K562 (cell line): Measurements from ENCODE around the gene LASP1. TPM values are rescaled to one million over a fixed set of nuclear protein-coding genes. Genes with fewer than 3 reads are reported as not detected.

ENCODE experiments used
- ATAC-seq: fragments of 200-7000 bp; cut with Tn5 transposase; 3 replicates; pipeline ENCODE4 v1.9.1; 2020; ENCODE audit warnings: moderate library complexity
- BruUV-seq: library from RNA; stranded (reverse); fragments of 400-500 nt; replicated peaks from 2 replicates; lab custom pipeline; 2021; lab: Mats Ljungman, UMichigan
- CTCF ChIA-PET: fragments of 300-600 bp; formaldehyde crosslinking; extraction: SDS; loops from one replicate; lab custom pipeline; 2021; ENCODE audit warnings: low intra/inter-chr PET ratio; lab: Yijun Ruan, JAX
- POLR2A ChIA-PET: fragments of 300-600, 350-650 bp; sonication (Branson Sonifier 250); formaldehyde crosslinking; extraction: SDS; loops from one replicate; lab custom pipeline; 2021; ENCODE audit warnings: antibody characterized with exemption, inconsistent platforms; lab: Yijun Ruan, JAX
- DNase-seq, 4 experiments: peaks; one replicate each; pipeline versions ENCODE4 v3.0.0 to v3.0.0-alpha.2; 2011 to 2018; ENCODE audit warnings: low spot score in 3 of 4, mixed read lengths in 3 of 4; ENCODE audit errors: extremely low read depth in 1 of 4
- FAIRE-seq: peaks from 2 replicates; lab custom pipeline; 2011; peaks lifted over from hg19 to GRCh38; lab: Jason Lieb, UNC
- H2AFZ ChIP-seq: 2 replicates; pipeline ENCODE4 v1.6.0; 2011; ENCODE audit warnings: low read depth, low read length, control low read depth, inconsistent platforms
- H3K27ac ChIP-seq: fragments of 200-600 bp; 3 replicates; pipeline ENCODE4 v1.8.0; 2011; ENCODE audit warnings: low read depth, mild to moderate bottlenecking, control low read depth, inconsistent platforms, low read length, moderate library complexity, mixed read lengths; ENCODE audit errors: extremely low read depth
- H3K27me3 ChIP-seq, 2 experiments: fragments of 300-600 bp in 1 of 2; 2 replicates in 1 of 2; 3 replicates in 1 of 2; pipeline versions ENCODE4 v1.6.0 to v1.8.0; 2011; ENCODE audit warnings: inconsistent platforms in 2 of 2, low read length in 2 of 2, mild to moderate bottlenecking in 1 of 2, mixed read lengths in 1 of 2, moderate library complexity in 1 of 2; ENCODE audit not compliant: control insufficient read depth in 2 of 2, insufficient read depth in 2 of 2
- H3K36me3 ChIP-seq: fragments of 300-600 bp; 3 replicates; pipeline ENCODE4 v1.8.0; 2011; ENCODE audit warnings: mild to moderate bottlenecking, low read length, inconsistent platforms; ENCODE audit not compliant: control insufficient read depth, insufficient read depth
- H3K4me1 ChIP-seq, 2 experiments: fragments of 200-600 bp in 1 of 2; replicated peaks in 1 of 2; 2 replicates in 1 of 2; 3 replicates in 1 of 2; pipeline versions ENCODE4 v1.5.1 to v1.8.0; 2011; ENCODE audit warnings: inconsistent platforms in 2 of 2, low read length in 2 of 2, mild to moderate bottlenecking in 1 of 2, mixed read lengths in 1 of 2, moderate library complexity in 1 of 2; ENCODE audit not compliant: control insufficient read depth in 2 of 2, insufficient read depth in 2 of 2
- H3K4me2 ChIP-seq: 2 replicates; pipeline ENCODE4 v1.6.1; 2011; ENCODE audit warnings: low read length, control low read depth, inconsistent platforms, mixed read lengths; ENCODE audit not compliant: insufficient read depth
- H3K4me3 ChIP-seq: fragments of 200-600 bp; sonication (generic), shearing (Covaris generic); 2 replicates; pipeline ENCODE4 v1.5.1; 2016; ENCODE audit warnings: control low read depth, inconsistent platforms
- H3K79me2 ChIP-seq: fragments of 200-600 bp; 3 replicates; pipeline ENCODE4 v1.8.0; 2011; ENCODE audit warnings: low read length, inconsistent platforms; ENCODE audit not compliant: control insufficient read depth, insufficient read depth
- H3K9ac ChIP-seq, 2 experiments: 2 replicates each; pipeline versions ENCODE4 v1.6.0 to v1.6.1; 2011; ENCODE audit warnings: low read depth in 2 of 2, low read length in 2 of 2, control low read depth in 1 of 2, inconsistent platforms in 1 of 2, mild to moderate bottlenecking in 1 of 2, mixed read lengths in 1 of 2; ENCODE audit not compliant: insufficient read depth in 1 of 2
- H3K9me1 ChIP-seq: one replicate; pipeline ENCODE4 v1.6.0; 2011; ENCODE audit warnings: inconsistent platforms, mild to moderate bottlenecking, low read length, moderate library complexity; ENCODE audit not compliant: control insufficient read depth, insufficient read depth
- H3K9me3 ChIP-seq: replicated peaks from 2 replicates; pipeline ENCODE4 v1.5.1; 2011; ENCODE audit warnings: low read depth, low read length, inconsistent platforms; ENCODE audit not compliant: control insufficient read depth, insufficient read depth
- H4K20me1 ChIP-seq: replicated peaks from 2 replicates; pipeline ENCODE4 v1.6.1; 2011; ENCODE audit warnings: low read length, inconsistent platforms, mixed read lengths; ENCODE audit not compliant: control insufficient read depth, insufficient read depth
- MCM2 ChIP-seq: fragments of 450-650 bp; IDR thresholded peaks from 2 replicates; pipeline ENCODE4 v1.6.1; 2017; ENCODE audit warnings: low read depth, mild to moderate bottlenecking
- POLR2B ChIP-seq: fragments of 450-650 bp; IDR thresholded peaks from 2 replicates; pipeline ENCODE4 v1.6.1; 2018; ENCODE audit warnings: low read depth; ENCODE audit not compliant: partially characterized antibody
- SUPT5H ChIP-seq: fragments of 450-650 bp; IDR thresholded peaks from 2 replicates; pipeline ENCODE4 v1.6.1; 2016
- WGBS: fragments of 100-300 bp; shearing (Covaris generic); methylation state at CpG from one replicate; pipeline ENCODE4 v1.1.6; 2016; ENCODE audit warnings: low coverage, mixed read lengths; ENCODE audit not compliant: insufficient coverage; ENCODE audit errors: missing lambda C conversion rate; 5-methylcytosine and 5-hydroxymethylcytosine counted together
- in situ Hi-C: fragments of 300-500 bp; cut with MboI; formaldehyde crosslinking; loops from 4 replicates; pipeline ENCODE4 v1.15.0; 2018; ENCODE audit warnings: inconsistent platforms, mixed read lengths
- intact Hi-C: fragments of 100-400 bp; cut with micrococcal nuclease; formaldehyde crosslinking; loops from 2 replicates; pipeline ENCODE4 v1.14.2; 2022
- polyA plus RNA-seq, 8 experiments: library from polyadenylated mRNA; depleted of rRNA in 4 of 8; stranded (reverse) in 5 of 8; unstranded in 3 of 8; fragments of >200 nt; fragmentation: Nextera tagmentation in 2 of 8; fragmentation: Illumina TruSeq in 1 of 8; extraction: Ambion mirVana in 2 of 8; extraction: Trizol in 1 of 8; gene quantifications; 2 replicates each; pipeline versions ENCODE4 v1.2.1 to v1.2.3, GENCODE V29; 2011 to 2014; ENCODE audit warnings: inconsistent platforms in 1 of 8, missing spikeins in 1 of 8
- total RNA-seq, 7 experiments: library from RNA; depleted of rRNA in 6 of 7; stranded (reverse); fragments of >200 nt in 6 of 7; fragmentation: Illumina TruSeq in 2 of 7; extraction: Trizol in 2 of 7; gene quantifications; 2 replicates each; pipeline versions ENCODE4 v1.2.1 to v1.2.3, GENCODE V29; 2011 to 2021; ENCODE audit warnings: low replicate concordance in 1 of 7
- TF ChIP-seq, protein P1 (sequence below): fragments of 250-450 bp; sonication (Bioruptor Pico); IDR thresholded peaks from 2 replicates; pipeline ENCODE4 v1.5.0; 2021; ENCODE audit warnings: mild to moderate bottlenecking, borderline replicate concordance
- TF ChIP-seq, protein P2 (sequence below): fragments of 250-450 bp; sonication (Bioruptor Pico); IDR thresholded peaks from 2 replicates; pipeline ENCODE4 v1.4.0; 2020; ENCODE audit warnings: mild to moderate bottlenecking, moderate library complexity, borderline replicate concordance

LASP1 gene
- total and polyA plus RNA-seq, 9 of the 15 experiments (the other 6 are each of a cell fraction or from before 2014, with no cell fraction given) = 23.0 to 125 (median 55.3) TPM

DNA sequence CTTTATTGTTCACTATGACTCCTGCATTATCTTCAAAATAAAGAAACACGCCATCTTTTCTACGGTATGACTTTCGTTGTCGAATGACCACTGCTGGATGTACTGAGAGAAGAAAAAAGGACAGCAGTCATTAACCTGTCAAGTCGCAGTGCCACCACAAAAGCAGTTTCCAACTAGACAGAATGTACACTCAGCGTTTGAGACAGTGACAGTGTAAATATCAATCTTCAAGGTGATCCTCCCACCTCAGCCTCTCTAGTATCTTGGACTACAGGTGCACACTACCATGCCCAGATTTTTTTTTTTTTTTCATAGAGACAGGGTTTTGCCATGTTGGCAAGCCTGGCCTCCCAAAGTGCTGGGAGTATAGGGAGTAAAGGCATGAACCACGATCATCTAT is 19.5 kb upstream of the LASP1 start:
- no TSS peak for BruUV-seq
- TF ChIP-seq, protein P1, sequence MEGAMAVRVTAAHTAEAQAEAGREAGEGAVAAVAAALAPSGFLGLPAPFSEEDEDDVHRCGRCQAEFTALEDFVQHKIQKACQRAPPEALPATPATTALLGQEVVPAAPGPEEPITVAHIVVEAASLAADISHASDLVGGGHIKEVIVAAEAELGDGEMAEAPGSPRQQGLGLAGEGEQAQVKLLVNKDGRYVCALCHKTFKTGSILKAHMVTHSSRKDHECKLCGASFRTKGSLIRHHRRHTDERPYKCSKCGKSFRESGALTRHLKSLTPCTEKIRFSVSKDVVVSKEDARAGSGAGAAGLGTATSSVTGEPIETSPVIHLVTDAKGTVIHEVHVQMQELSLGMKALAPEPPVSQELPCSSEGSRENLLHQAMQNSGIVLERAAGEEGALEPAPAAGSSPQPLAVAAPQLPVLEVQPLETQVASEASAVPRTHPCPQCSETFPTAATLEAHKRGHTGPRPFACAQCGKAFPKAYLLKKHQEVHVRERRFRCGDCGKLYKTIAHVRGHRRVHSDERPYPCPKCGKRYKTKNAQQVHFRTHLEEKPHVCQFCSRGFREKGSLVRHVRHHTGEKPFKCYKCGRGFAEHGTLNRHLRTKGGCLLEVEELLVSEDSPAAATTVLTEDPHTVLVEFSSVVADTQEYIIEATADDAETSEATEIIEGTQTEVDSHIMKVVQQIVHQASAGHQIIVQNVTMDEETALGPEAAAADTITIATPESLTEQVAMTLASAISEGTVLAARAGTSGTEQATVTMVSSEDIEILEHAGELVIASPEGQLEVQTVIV = no peak
- TF ChIP-seq POLR2B (peak; percentile 10), MCM2 (no peak), SUPT5H (peak; percentile 20; the same call in 1 of the 2 replicates)
- TF ChIP-seq, protein P2, sequence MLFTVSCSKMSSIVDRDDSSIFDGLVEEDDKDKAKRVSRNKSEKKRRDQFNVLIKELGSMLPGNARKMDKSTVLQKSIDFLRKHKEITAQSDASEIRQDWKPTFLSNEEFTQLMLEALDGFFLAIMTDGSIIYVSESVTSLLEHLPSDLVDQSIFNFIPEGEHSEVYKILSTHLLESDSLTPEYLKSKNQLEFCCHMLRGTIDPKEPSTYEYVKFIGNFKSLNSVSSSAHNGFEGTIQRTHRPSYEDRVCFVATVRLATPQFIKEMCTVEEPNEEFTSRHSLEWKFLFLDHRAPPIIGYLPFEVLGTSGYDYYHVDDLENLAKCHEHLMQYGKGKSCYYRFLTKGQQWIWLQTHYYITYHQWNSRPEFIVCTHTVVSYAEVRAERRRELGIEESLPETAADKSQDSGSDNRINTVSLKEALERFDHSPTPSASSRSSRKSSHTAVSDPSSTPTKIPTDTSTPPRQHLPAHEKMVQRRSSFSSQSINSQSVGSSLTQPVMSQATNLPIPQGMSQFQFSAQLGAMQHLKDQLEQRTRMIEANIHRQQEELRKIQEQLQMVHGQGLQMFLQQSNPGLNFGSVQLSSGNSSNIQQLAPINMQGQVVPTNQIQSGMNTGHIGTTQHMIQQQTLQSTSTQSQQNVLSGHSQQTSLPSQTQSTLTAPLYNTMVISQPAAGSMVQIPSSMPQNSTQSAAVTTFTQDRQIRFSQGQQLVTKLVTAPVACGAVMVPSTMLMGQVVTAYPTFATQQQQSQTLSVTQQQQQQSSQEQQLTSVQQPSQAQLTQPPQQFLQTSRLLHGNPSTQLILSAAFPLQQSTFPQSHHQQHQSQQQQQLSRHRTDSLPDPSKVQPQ (CRISPR knock-in tag) = no peak
- TF ChIP-seq, all 486 proteins: peak for 2
- intact Hi-C loops = loop anchor here (5.0 kb wide), 1 partner anchor 98 kb away; the partner anchor contains the start of gene PSMB3
- 78% methylated on average over 7 of the region's 7 CpGs for WGBS
- H3K4me2 ChIP-seq = peak overlapping the region; percentile 99; the same call in 1 of the 2 replicates
- no peak overlapping the region for H2AFZ ChIP-seq
- no peak overlapping the region for H3K9ac ChIP-seq
- peaks cover 9% of the 10 kb centered on the region for H3K9me1 ChIP-seq
- DNase-seq (no peak), FAIRE-seq (no peak), ATAC-seq (no peak)
- H3K36me3 ChIP-seq = peaks cover 62% of the 10 kb centered on the region
- H4K20me1 ChIP-seq = peaks cover 32% of the 10 kb centered on the region
- H3K4me3 ChIP-seq = peak overlapping the region; percentile 82; the same call in 1 of the 2 replicates
- no peaks in the 10 kb centered on the region for H3K27me3 ChIP-seq
- peaks cover 8 to 18% of the 10 kb centered on the region in 2 experiments for H3K4me1 ChIP-seq
- H3K79me2 ChIP-seq = peaks cover 51% of the 10 kb centered on the region
- H3K9me3 ChIP-seq = no peaks in the 10 kb centered on the region
- no peak overlapping the region for H3K27ac ChIP-seq
- in situ Hi-C loops = no loop called here
- ChIA-PET CTCF (no interaction called here), POLR2A (interaction anchor here (0.5 to 5.8 kb wide), 7 partner anchors 10 to 42 kb away, joined by 3 to 70 read pairs (median 6); partner anchors contain the start of genes CWC25 and LASP1)
